ENCODE measurements around the gene ZNF496. TPM values are rescaled to one million over a fixed set of nuclear protein-coding genes. Genes with fewer than 3 reads are reported as not detected.

Gene ZNF496
- total RNA-seq, 6 experiments from 2014 or later, result 3.7 to 5.8 (median 5.3) TPM

DNA sequence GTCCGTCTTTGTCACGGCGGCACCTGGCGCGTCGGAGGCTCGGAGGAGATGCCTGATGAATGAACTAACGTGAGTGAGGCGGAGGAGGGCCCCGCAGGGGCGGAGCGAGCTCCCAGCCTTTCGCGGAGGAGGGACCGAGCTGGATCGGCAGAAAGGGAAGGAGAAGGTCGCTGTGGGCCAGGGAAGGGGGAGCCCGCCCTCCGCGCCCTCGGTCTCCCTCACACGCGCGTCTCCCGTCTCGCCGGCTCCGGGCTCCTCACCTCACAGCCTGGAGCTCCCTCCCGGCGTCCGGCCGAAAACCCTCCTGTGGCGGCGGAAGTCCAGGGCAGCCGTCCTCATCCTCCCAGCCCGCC lies 519 bp downstream of the ZNF496 start:
- Histone ChIP-seq H3K9me3 (no peaks in the 10 kb centered on the region), H3K4me1 (peaks cover 0 to 6% (median 4%) of the 10 kb centered on the region in 4 donors), H3K36me3 (peaks cover 0 to 5% (median 0%) of the 10 kb centered on the region in 4 donors), H3K4me3 (peak overlapping the region; percentile 82 to 91 (median 88)), H3K27me3 (no peaks in the 10 kb centered on the region), H3K27ac (peak overlapping the region; percentile 66 to 87 (median 69))
- DNase-seq (peak; percentile 73 to 81 (median 80)), ATAC-seq (peak; percentile 78 to 83 (median 79))
- no peak for TF ChIP-seq CTCF (IDR thresholded peaks at IDR 0.05)
- peak; percentile 62 for TF ChIP-seq POLR2A (IDR thresholded peaks at IDR 0.05)
- no CpG with 5 or more reads among the region's 36 CpGs for WGBS (ENCODE audit: insufficient coverage, low coverage, low lambda C conversion rate, missing lambda C conversion rate)
- intact Hi-C loops (cut with DNase I), result no loop called here

- no peaks in the 10 kb centered on the region for H3K9me3 ChIP-seq
- peaks cover 0 to 5% (median 0%) of the 10 kb centered on the region in 4 donors for H3K36me3 ChIP-seq
- no peak for DNase-seq
- H3K4me1 ChIP-seq, result peaks cover 0 to 6% (median 4%) of the 10 kb centered on the region in 4 donors
- WGBS (ENCODE audit: insufficient coverage, low coverage, low lambda C conversion rate, missing lambda C conversion rate), result 10% methylated on average over 21 of the region's 37 CpGs
- TF ChIP-seq CTCF (IDR thresholded peaks at IDR 0.05) (no peak), POLR2A (IDR thresholded peaks at IDR 0.05) (no peak)
- peak overlapping the region; percentile 66 to 87 (median 69) for H3K27ac ChIP-seq
- H3K4me3 ChIP-seq, result peak overlapping the region; percentile 82 to 91 (median 88)
- intact Hi-C loops (cut with DNase I), result no loop called here
- no peaks in the 10 kb centered on the region for H3K27me3 ChIP-seq
- ATAC-seq, result no peak
Measured at GRCh38 chr1:247330548-247331171, 1.0 kb downstream of the ZNF496 start.

DNA sequence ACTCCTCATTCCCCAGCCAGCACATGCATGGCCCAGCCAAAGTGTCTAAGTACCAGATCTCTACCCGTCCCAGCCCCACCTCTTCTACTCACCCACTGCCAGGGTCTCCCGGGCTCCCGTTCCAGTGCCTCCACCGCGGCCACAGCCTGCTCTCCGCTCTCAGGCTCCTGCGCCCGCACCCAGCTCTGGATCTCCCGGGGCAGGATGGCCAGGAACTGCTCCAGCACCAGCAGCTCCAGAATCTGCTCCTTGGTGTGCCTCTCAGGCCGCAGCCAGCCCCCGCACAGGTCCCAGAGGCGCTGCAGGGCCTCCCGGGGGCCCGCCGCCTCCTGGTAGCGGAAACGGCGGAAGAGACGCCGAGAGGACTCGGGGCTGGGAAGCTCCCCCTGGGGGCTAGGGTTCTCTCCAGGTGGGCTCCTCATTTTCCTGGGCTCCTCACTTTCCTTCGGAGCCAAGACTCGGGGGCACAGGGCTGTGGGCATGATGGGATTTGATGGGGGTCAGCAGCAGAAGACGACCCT lies 2.5 kb downstream of the ZNF496 start:
- intact Hi-C loops (cut with DNase I), result no loop called here
- H3K27me3 ChIP-seq, result no peaks in the 10 kb centered on the region
- no peak overlapping the region for H3K4me3 ChIP-seq
- TF ChIP-seq POLR2A (IDR thresholded peaks at IDR 0.05) (no peak), CTCF (IDR thresholded peaks at IDR 0.05) (no peak)
- peaks cover 0 to 6% (median 4%) of the 10 kb centered on the region in 4 donors for H3K4me1 ChIP-seq
- no peak for ATAC-seq
- 99% methylated on average over 10 of the region's 24 CpGs for WGBS (ENCODE audit: insufficient coverage, low coverage, low lambda C conversion rate, missing lambda C conversion rate)
- no peak overlapping the region for H3K27ac ChIP-seq
- H3K36me3 ChIP-seq, result peaks cover 0 to 5% (median 0%) of the 10 kb centered on the region in 4 donors
- no peaks in the 10 kb centered on the region for H3K9me3 ChIP-seq
- no peak for DNase-seq

DNA sequence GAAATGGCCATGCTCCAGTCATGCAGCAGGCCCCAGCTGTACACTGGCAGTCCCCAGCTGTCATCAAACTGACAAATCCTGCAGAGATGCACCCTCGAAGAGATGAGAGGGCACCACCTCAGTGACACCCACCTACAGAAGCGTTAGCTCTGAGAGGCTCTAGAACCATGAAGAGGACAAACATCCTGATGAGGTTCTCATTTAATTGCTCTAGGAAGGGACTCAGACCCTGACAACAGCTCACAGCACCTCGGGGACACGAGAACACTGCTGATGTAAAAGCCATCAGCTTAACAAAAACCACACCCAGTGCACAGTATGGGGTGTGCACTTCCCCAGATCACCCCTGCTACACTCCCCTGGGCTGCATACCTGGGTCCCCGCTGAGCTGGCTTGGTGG lies 3.4 kb downstream of the ZNF496 start:
- H3K27me3 ChIP-seq, result no peaks in the 10 kb centered on the region
- DNase-seq (no peak), ATAC-seq (no peak)
- no peaks in the 10 kb centered on the region for H3K9me3 ChIP-seq
- TF ChIP-seq CTCF (IDR thresholded peaks at IDR 0.05), result no peak
- peaks cover 0 to 6% (median 4%) of the 10 kb centered on the region in 4 donors for H3K4me1 ChIP-seq
- no CpG with 5 or more reads among the region's 5 CpGs for WGBS (ENCODE audit: insufficient coverage, low coverage, low lambda C conversion rate, missing lambda C conversion rate)
- H3K4me3 ChIP-seq, result no peak overlapping the region
- H3K36me3 ChIP-seq, result peaks cover 0 to 5% (median 0%) of the 10 kb centered on the region in 4 donors
- intact Hi-C loops (cut with DNase I), result no loop called here
- no peak overlapping the region for H3K27ac ChIP-seq
